ENCODE results near the gene EPS8L3.

DNA sequence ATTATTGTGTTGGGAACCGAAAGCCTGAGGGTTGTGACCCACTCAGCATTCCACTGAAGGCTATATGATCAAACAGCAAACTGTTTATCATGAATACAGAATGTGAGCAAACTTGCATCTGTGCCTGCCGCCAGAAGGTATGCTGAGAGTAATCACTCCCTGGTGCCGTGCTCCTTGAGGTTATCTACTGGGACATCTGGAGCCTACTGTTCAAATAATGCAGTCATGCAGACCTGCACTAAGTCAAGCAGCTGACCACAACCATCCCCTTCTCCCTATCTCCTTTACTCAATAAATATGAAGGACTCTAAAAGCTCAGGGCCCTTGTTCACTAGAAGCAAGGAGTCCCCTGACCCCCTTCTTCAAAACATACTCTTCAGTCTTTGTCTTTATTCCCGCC lies 38.2 kb downstream of the EPS8L3 start:
- TF ChIP-seq, protein P1, sequence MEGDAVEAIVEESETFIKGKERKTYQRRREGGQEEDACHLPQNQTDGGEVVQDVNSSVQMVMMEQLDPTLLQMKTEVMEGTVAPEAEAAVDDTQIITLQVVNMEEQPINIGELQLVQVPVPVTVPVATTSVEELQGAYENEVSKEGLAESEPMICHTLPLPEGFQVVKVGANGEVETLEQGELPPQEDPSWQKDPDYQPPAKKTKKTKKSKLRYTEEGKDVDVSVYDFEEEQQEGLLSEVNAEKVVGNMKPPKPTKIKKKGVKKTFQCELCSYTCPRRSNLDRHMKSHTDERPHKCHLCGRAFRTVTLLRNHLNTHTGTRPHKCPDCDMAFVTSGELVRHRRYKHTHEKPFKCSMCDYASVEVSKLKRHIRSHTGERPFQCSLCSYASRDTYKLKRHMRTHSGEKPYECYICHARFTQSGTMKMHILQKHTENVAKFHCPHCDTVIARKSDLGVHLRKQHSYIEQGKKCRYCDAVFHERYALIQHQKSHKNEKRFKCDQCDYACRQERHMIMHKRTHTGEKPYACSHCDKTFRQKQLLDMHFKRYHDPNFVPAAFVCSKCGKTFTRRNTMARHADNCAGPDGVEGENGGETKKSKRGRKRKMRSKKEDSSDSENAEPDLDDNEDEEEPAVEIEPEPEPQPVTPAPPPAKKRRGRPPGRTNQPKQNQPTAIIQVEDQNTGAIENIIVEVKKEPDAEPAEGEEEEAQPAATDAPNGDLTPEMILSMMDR (IDR thresholded peaks at IDR 0.05; ENCODE audit: insufficient read depth, low read length, poor library complexity, severe bottlenecking) = no peak
- TF ChIP-seq EZH2phosphoT487 (conservative IDR thresholded peaks at IDR 0.05; ENCODE audit: low read length) = no peak

Measured in SU-DHL-6 (cell line).